Activated CD4-positive, alpha-beta T cell treated with anti-CD3 and anti-CD28 coated beads for 36 hours (primary cell): ENCODE results near the gene SCP2. TPM values are rescaled to one million over a fixed set of nuclear protein-coding genes. Genes with fewer than 3 reads are reported as not detected.

Source experiments
- ATAC-seq: fragments of 200-7000 bp; cut with Tn5 transposase; one replicate; pipeline ENCODE4 v1.10.0; 2021; ENCODE audit warnings: mild to moderate bottlenecking, moderate library complexity
- CTCF ChIA-PET: fragments of 350-600 bp; sonication (Branson Sonifier 250); formaldehyde crosslinking; loops from one replicate; lab custom pipeline; 2021; ENCODE audit warnings: antibody characterized with exemption; lab: Charles Lee
- POLR2A ChIA-PET: fragments of 350-600 bp; sonication (Branson Sonifier 250); formaldehyde crosslinking; loops from one replicate; lab custom pipeline; 2021; ENCODE audit warnings: antibody characterized with exemption, inconsistent platforms; lab: Charles Lee
- DNase-seq: peaks from one replicate; pipeline ENCODE4 v3.0.0-alpha.2; 2020
- H3K27ac Mint-ChIP-seq: one replicate; pipeline ENCODE4 v1.8.0; 2021; ENCODE audit warnings: mixed read lengths
- H3K27me3 Mint-ChIP-seq: one replicate; pipeline ENCODE4 v1.8.0; 2021; ENCODE audit warnings: mixed read lengths
- H3K36me3 Mint-ChIP-seq: one replicate; pipeline ENCODE4 v1.8.0; 2021; ENCODE audit warnings: low read depth, mixed read lengths
- H3K4me1 Mint-ChIP-seq: one replicate; pipeline ENCODE4 v1.8.0; 2021; ENCODE audit warnings: mixed read lengths
- H3K4me3 Mint-ChIP-seq: one replicate; pipeline ENCODE4 v1.8.0; 2021; ENCODE audit warnings: mild to moderate bottlenecking, moderate library complexity, mixed read lengths
- H3K9me3 Mint-ChIP-seq: one replicate; pipeline ENCODE4 v1.8.0; 2021; ENCODE audit warnings: low read depth, mixed read lengths
- intact Hi-C, 2 experiments: fragments of 100-400 bp; cut with DNase I in 1 of 2; cut with micrococcal nuclease in 1 of 2; formaldehyde crosslinking; loops; one replicate each; pipeline versions ENCODE4 v1.14.2 to v1.15.1; 2022 to 2024; cut with DNase I, micrococcal nuclease
- total RNA-seq, 2 experiments: library from RNA; stranded (reverse); gene quantifications; one replicate each; pipeline ENCODE4 v1.2.3, GENCODE V29; 2021

SCP2 gene
- total RNA-seq, result 10 to 100 TPM; 46.6 to 67.1 TPM

- H3K27me3 Mint-ChIP-seq, result no peaks in the 10 kb centered on the region
- H3K4me3 Mint-ChIP-seq, result peak within 1 kb of the TSS; percentile 78
- no peaks in the 10 kb centered on the region for H3K9me3 Mint-ChIP-seq
- H3K27ac Mint-ChIP-seq, result peak within 1 kb of the TSS; percentile 68
- POLR2A ChIA-PET, result no interaction called here
- H3K4me1 Mint-ChIP-seq, result peaks cover 14% of the 10 kb centered on the region
- peak; percentile 94 for ATAC-seq
- DNase-seq, result peak; percentile 90
- H3K36me3 Mint-ChIP-seq, result no peaks in the 10 kb centered on the region
- CTCF ChIA-PET, result interaction anchor here (1.1 kb wide), 1 partner anchor 73 kb away, joined by 8 read pairs; no protein-coding TSS in a partner anchor
- intact Hi-C loops, result loop anchor here (1.0 to 10.0 kb wide), 6 partner anchors 87 to 400 kb away; partner anchors contain the start of genes CPT2 (in 1 of the 2), LRP8 (in 1 of the 2), SHISAL2A (in 1 of the 2) and TUT4 (in 1 of the 2)
Observed at GRCh38 chr1:52927212-52928014, at the start of gene SCP2. TSS of gene SCP2 (plus strand) at chr1:52927276. CDS start at chr1:52927397, 121 bp downstream.

- H3K27ac Mint-ChIP-seq, result no peak overlapping the region
- H3K4me1 Mint-ChIP-seq, result no peaks in the 10 kb centered on the region
- ATAC-seq (no peak), DNase-seq (no peak)
- peaks cover 3% of the 10 kb centered on the region for H3K27me3 Mint-ChIP-seq
- H3K4me3 Mint-ChIP-seq, result no peak overlapping the region
- CTCF ChIA-PET, result no interaction called here
- intact Hi-C loops, result no loop called here
- no peaks in the 10 kb centered on the region for H3K9me3 Mint-ChIP-seq
- no peaks in the 10 kb centered on the region for H3K36me3 Mint-ChIP-seq
- POLR2A ChIA-PET, result no interaction called here
Observed at GRCh38 chr1:52877554-52877953, 49.5 kb upstream of the SCP2 start.

GRCh38 chr1:52880206-52880605 lies 46.9 kb upstream of the SCP2 start:
- intact Hi-C loops, result no loop called here
- POLR2A ChIA-PET, result interaction anchor here (0.5 kb wide), 1 partner anchor 42 kb away, joined by 4 read pairs; no protein-coding TSS in a partner anchor
- Mint-ChIP-seq H3K27ac (no peak overlapping the region), H3K4me3 (no peak overlapping the region), H3K4me1 (no peaks in the 10 kb centered on the region), H3K36me3 (no peaks in the 10 kb centered on the region), H3K9me3 (no peaks in the 10 kb centered on the region), H3K27me3 (no peaks in the 10 kb centered on the region)
- ATAC-seq (no peak), DNase-seq (no peak)
- CTCF ChIA-PET, result no interaction called here

GRCh38 chr1:52887483-52887882 lies 39.6 kb upstream of the SCP2 start:
- no peak overlapping the region for H3K27ac Mint-ChIP-seq
- POLR2A ChIA-PET, result no interaction called here
- H3K9me3 Mint-ChIP-seq, result no peaks in the 10 kb centered on the region
- intact Hi-C loops, result no loop called here
- no peak for DNase-seq
- no peaks in the 10 kb centered on the region for H3K36me3 Mint-ChIP-seq
- H3K4me3 Mint-ChIP-seq, result no peak overlapping the region
- ATAC-seq, result no peak
- H3K4me1 Mint-ChIP-seq, result no peaks in the 10 kb centered on the region
- no peaks in the 10 kb centered on the region for H3K27me3 Mint-ChIP-seq
- CTCF ChIA-PET, result interaction anchor here (0.9 to 1.3 kb wide), 3 partner anchors 18 to 181 kb away, joined by 3 to 4 read pairs (median 4); no protein-coding TSS in a partner anchor

- intact Hi-C loops, result no loop called here
- Mint-ChIP-seq H3K4me1 (no peaks in the 10 kb centered on the region), H3K27ac (no peak overlapping the region), H3K4me3 (no peak overlapping the region), H3K36me3 (peaks cover 6% of the 10 kb centered on the region), H3K27me3 (no peaks in the 10 kb centered on the region), H3K9me3 (no peaks in the 10 kb centered on the region)
- ChIA-PET POLR2A (interaction anchor here (0.7 kb wide), 1 partner anchor 278 kb away, joined by 8 read pairs; no protein-coding TSS in a partner anchor), CTCF (no interaction called here)
- DNase-seq (no peak), ATAC-seq (no peak)
Observed at GRCh38 chr1:52892424-52893215, 34.5 kb upstream of the SCP2 start.

GRCh38 chr1:52899445-52899894 lies 27.6 kb upstream of the SCP2 start:
- ChIA-PET CTCF (interaction anchor here (0.5 to 1.4 kb wide), 2 partner anchors 42 to 180 kb away, joined by 3 read pairs; no protein-coding TSS in a partner anchor), POLR2A (no interaction called here)
- DNase-seq, result no peak
- no peak for ATAC-seq
- no peaks in the 10 kb centered on the region for H3K27me3 Mint-ChIP-seq
- H3K4me1 Mint-ChIP-seq, result no peaks in the 10 kb centered on the region
- H3K4me3 Mint-ChIP-seq, result no peak overlapping the region
- H3K27ac Mint-ChIP-seq, result no peak overlapping the region
- peaks cover 8% of the 10 kb centered on the region for H3K36me3 Mint-ChIP-seq
- H3K9me3 Mint-ChIP-seq, result no peaks in the 10 kb centered on the region
- intact Hi-C loops, result no loop called here

- ChIA-PET POLR2A (no interaction called here), CTCF (interaction anchor here (0.6 kb wide), 1 partner anchor 37 kb away, joined by 3 read pairs; no protein-coding TSS in a partner anchor)
- DNase-seq (no peak), ATAC-seq (no peak)
- Mint-ChIP-seq H3K36me3 (peaks cover 5% of the 10 kb centered on the region), H3K27ac (no peak overlapping the region), H3K4me1 (no peaks in the 10 kb centered on the region), H3K4me3 (no peak overlapping the region), H3K9me3 (no peaks in the 10 kb centered on the region), H3K27me3 (no peaks in the 10 kb centered on the region)
- intact Hi-C loops, result no loop called here
Observed at GRCh38 chr1:52900402-52900801, 26.7 kb upstream of the SCP2 start.

- ChIA-PET POLR2A (no interaction called here), CTCF (interaction anchor here (0.5 to 1.5 kb wide), 5 partner anchors 19 to 482 kb away, joined by 3 to 7 read pairs (median 3); partner anchors contain the start of gene ZYG11A)
- ATAC-seq, result no peak
- no peaks in the 10 kb centered on the region for H3K4me1 Mint-ChIP-seq
- no peak overlapping the region for H3K27ac Mint-ChIP-seq
- H3K36me3 Mint-ChIP-seq, result peaks cover 4% of the 10 kb centered on the region
- intact Hi-C loops, result no loop called here
- DNase-seq, result no peak
- no peak overlapping the region for H3K4me3 Mint-ChIP-seq
- H3K9me3 Mint-ChIP-seq, result no peaks in the 10 kb centered on the region
- no peaks in the 10 kb centered on the region for H3K27me3 Mint-ChIP-seq
Observed at GRCh38 chr1:52901384-52901783, 25.7 kb upstream of the SCP2 start.

- ATAC-seq (no peak), DNase-seq (no peak)
- Mint-ChIP-seq H3K36me3 (no peaks in the 10 kb centered on the region), H3K9me3 (no peaks in the 10 kb centered on the region), H3K4me3 (no peak overlapping the region), H3K4me1 (no peaks in the 10 kb centered on the region), H3K27ac (no peak overlapping the region), H3K27me3 (no peaks in the 10 kb centered on the region)
- ChIA-PET POLR2A (no interaction called here), CTCF (interaction anchor here (0.5 to 0.9 kb wide), 4 partner anchors 11 to 272 kb away, joined by 3 to 5 read pairs (median 3); no protein-coding TSS in a partner anchor)
- intact Hi-C loops, result no loop called here
Observed at GRCh38 chr1:52904208-52904926, 22.7 kb upstream of the SCP2 start.

GRCh38 chr1:52904927-52905698 lies 22.0 kb upstream of the SCP2 start:
- H3K27ac Mint-ChIP-seq, result no peak overlapping the region
- H3K9me3 Mint-ChIP-seq, result no peaks in the 10 kb centered on the region
- H3K36me3 Mint-ChIP-seq, result peaks cover 4% of the 10 kb centered on the region
- intact Hi-C loops, result loop anchor here (1.0 to 5.0 kb wide), 2 partner anchors 277 kb away; no protein-coding TSS in a partner anchor
- POLR2A ChIA-PET, result no interaction called here
- CTCF ChIA-PET, result interaction anchor here (0.5 to 1.1 kb wide), 9 partner anchors 12 to 772 kb away, joined by 3 to 5 read pairs (median 3); no protein-coding TSS in a partner anchor
- H3K4me1 Mint-ChIP-seq, result no peaks in the 10 kb centered on the region
- no peak overlapping the region for H3K4me3 Mint-ChIP-seq
- peak; percentile 68 for DNase-seq
- peak; percentile 88 for ATAC-seq
- no peaks in the 10 kb centered on the region for H3K27me3 Mint-ChIP-seq
